Stimulated activated naive CD4-positive, alpha-beta T cell (primary cell): ENCODE data around the gene PTPN2.
"Not testable (repeated sequence)": the region's sequence is repeated elsewhere in the genome, so short reads cannot be mapped to it uniquely, and the experiment has no call there.

Experiments used
- DNase-seq, 6 experiments: peaks; one replicate each; lab custom pipeline; 2025; lab: John Stamatoyannopoulos, UW

PTPN2 gene

GRCh38 chr18:12883684-12884405 lies at the start of gene PTPN2:
Gene PTPN2, minus strand, starts transcription at chr18:12884237. Its CDS starts 96 bp downstream, at chr18:12884141.
- DNase-seq = peak; percentile 89 to 98 (median 92)

GRCh38 chr18:12933327-12933726 lies 49.3 kb upstream of the PTPN2 start:
- DNase-seq = no peak

GRCh38 chr18:12930908-12931307 lies 46.9 kb upstream of the PTPN2 start:
- no peak for DNase-seq

GRCh38 chr18:12930376-12930775 lies 46.3 kb upstream of the PTPN2 start:
- DNase-seq = no peak

- DNase-seq = no peak
Observed at GRCh38 chr18:12929477-12930083, 45.5 kb upstream of the PTPN2 start.

- no peak for DNase-seq
Observed at GRCh38 chr18:12928641-12929040, 44.6 kb upstream of the PTPN2 start.

GRCh38 chr18:12928206-12928605 lies 44.2 kb upstream of the PTPN2 start:
- DNase-seq = no peak

- DNase-seq = no peak
Observed at GRCh38 chr18:12924616-12925015, 40.6 kb upstream of the PTPN2 start.

GRCh38 chr18:12922266-12922665 lies 38.2 kb upstream of the PTPN2 start:
- DNase-seq = no peak

- DNase-seq = no peak
Observed at GRCh38 chr18:12921178-12921577, 37.1 kb upstream of the PTPN2 start.

- DNase-seq = no peak
Observed at GRCh38 chr18:12911929-12912703, 28.1 kb upstream of the PTPN2 start.

- peak; percentile 4 to 53 (median 33) for DNase-seq
Observed at GRCh38 chr18:12911025-12911928, 27.2 kb upstream of the PTPN2 start.

- no peak for DNase-seq
Observed at GRCh38 chr18:12908706-12909105, 24.7 kb upstream of the PTPN2 start.

- no peak for DNase-seq
Observed at GRCh38 chr18:12907258-12907925, 23.4 kb upstream of the PTPN2 start.

GRCh38 chr18:12906773-12907172 lies 22.7 kb upstream of the PTPN2 start:
- no peak for DNase-seq

GRCh38 chr18:12906119-12906518 lies 22.1 kb upstream of the PTPN2 start:
- no peak for DNase-seq

- no peak for DNase-seq
Observed at GRCh38 chr18:12904012-12904516, 20.0 kb upstream of the PTPN2 start.

- DNase-seq = not testable (repeated sequence)
Observed at GRCh38 chr18:12901208-12901607, 17.2 kb upstream of the PTPN2 start.

- DNase-seq = peak in 1 of 6 experiments; percentile 9
Observed at GRCh38 chr18:12896784-12897333, 12.8 kb upstream of the PTPN2 start.

- no peak for DNase-seq
Observed at GRCh38 chr18:12895626-12896025, 11.6 kb upstream of the PTPN2 start.

GRCh38 chr18:12895014-12895413 lies 11.0 kb upstream of the PTPN2 start:
- no peak for DNase-seq
